ENCODE measurements around the gene COQ8A.

DNA sequence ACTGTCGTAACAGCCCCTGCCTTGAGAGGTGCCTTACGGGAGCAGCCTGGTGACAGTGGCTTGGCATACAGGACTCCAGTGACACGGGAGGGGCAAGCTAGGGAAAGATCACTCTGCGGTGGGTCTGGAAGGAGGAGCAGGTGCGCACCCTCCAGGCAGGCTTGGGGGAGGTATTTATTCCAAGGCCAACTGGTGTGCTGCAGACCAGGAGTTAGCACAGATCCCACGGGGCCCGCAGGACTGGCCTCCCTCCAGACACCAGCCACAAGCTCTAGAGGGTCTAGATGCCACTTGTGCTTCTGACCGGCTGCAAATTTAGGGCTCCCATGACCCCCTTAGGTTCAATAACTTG lies 47.6 kb upstream of the COQ8A start:
- no peak for TF ChIP-seq RFX5 (IDR thresholded peaks at IDR 0.05)
- TF ChIP-seq MYC (IDR thresholded peaks at IDR 0.05; ENCODE audit: borderline replicate concordance, low read length) = no peak
- TF ChIP-seq CHD2 (IDR thresholded peaks at IDR 0.05; ENCODE audit: low read length, partially characterized antibody) = no peak
- TF ChIP-seq, protein P1, sequence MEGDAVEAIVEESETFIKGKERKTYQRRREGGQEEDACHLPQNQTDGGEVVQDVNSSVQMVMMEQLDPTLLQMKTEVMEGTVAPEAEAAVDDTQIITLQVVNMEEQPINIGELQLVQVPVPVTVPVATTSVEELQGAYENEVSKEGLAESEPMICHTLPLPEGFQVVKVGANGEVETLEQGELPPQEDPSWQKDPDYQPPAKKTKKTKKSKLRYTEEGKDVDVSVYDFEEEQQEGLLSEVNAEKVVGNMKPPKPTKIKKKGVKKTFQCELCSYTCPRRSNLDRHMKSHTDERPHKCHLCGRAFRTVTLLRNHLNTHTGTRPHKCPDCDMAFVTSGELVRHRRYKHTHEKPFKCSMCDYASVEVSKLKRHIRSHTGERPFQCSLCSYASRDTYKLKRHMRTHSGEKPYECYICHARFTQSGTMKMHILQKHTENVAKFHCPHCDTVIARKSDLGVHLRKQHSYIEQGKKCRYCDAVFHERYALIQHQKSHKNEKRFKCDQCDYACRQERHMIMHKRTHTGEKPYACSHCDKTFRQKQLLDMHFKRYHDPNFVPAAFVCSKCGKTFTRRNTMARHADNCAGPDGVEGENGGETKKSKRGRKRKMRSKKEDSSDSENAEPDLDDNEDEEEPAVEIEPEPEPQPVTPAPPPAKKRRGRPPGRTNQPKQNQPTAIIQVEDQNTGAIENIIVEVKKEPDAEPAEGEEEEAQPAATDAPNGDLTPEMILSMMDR (IDR thresholded peaks at IDR 0.05) = no peak
- TF ChIP-seq EHMT2 (IDR thresholded peaks at IDR 0.05; ENCODE audit: low read depth) = no peak
- TF ChIP-seq SMC3 (IDR thresholded peaks at IDR 0.05) = no peak
- no peak for TF ChIP-seq HDAC2 (IDR thresholded peaks at IDR 0.05)

Data from A549 (cell line).